Activated CD4-positive, alpha-beta T cell treated with anti-CD3 and anti-CD28 coated beads, Interleukin-2, amount 10 ng/mL, durations not matched to agents 7 days and 5 days (primary cell): ENCODE measurements around the gene GLO1. TPM values are rescaled to one million over a fixed set of nuclear protein-coding genes. Genes with fewer than 3 reads are reported as not detected.

ENCODE experiments used
- CTCF ChIA-PET: fragments of 350-600 bp; sonication (Branson Sonifier 250); formaldehyde crosslinking; loops from one replicate; lab custom pipeline; 2021; ENCODE audit warnings: antibody characterized with exemption; lab: Charles Lee
- POLR2A ChIA-PET: fragments of 350-600 bp; sonication (Branson Sonifier 250); formaldehyde crosslinking; loops from one replicate; lab custom pipeline; 2021; ENCODE audit warnings: antibody characterized with exemption; lab: Charles Lee
- DNase-seq: peaks from one replicate; pipeline ENCODE4 v3.0.0-alpha.2; 2020
- H3K27ac Mint-ChIP-seq: one replicate; pipeline ENCODE4 v1.8.0; 2021; ENCODE audit warnings: mild to moderate bottlenecking, moderate library complexity, mixed read lengths
- H3K27me3 Mint-ChIP-seq: one replicate; pipeline ENCODE4 v1.8.0; 2021; ENCODE audit warnings: mixed read lengths
- H3K36me3 Mint-ChIP-seq: one replicate; pipeline ENCODE4 v1.8.0; 2021; ENCODE audit warnings: low read depth, mixed read lengths
- H3K4me1 Mint-ChIP-seq: one replicate; pipeline ENCODE4 v1.8.0; 2021; ENCODE audit warnings: mixed read lengths
- H3K4me3 Mint-ChIP-seq: one replicate; pipeline ENCODE4 v1.8.0; 2021; ENCODE audit warnings: mild to moderate bottlenecking, moderate library complexity, mixed read lengths
- H3K9me3 Mint-ChIP-seq: one replicate; pipeline ENCODE4 v1.8.0; 2021; ENCODE audit warnings: mixed read lengths
- total RNA-seq, 2 experiments: library from RNA; stranded (reverse); gene quantifications; one replicate each; pipeline ENCODE4 v1.2.3, GENCODE V29; 2021

The GLO1 gene
- total RNA-seq, 2 experiments from 2014 or later = 77.1 to 85.6 TPM

GRCh38 chr6:38722727-38723334 lies 19.9 kb upstream of the GLO1 start:
- Mint-ChIP-seq H3K27ac (no peak overlapping the region), H3K27me3 (peaks cover 26% of the 10 kb centered on the region), H3K4me3 (no peak overlapping the region), H3K4me1 (peaks cover 20% of the 10 kb centered on the region), H3K36me3 (no peaks in the 10 kb centered on the region), H3K9me3 (no peaks in the 10 kb centered on the region)
- DNase-seq = no peak
- CTCF ChIA-PET = no interaction called here
- POLR2A ChIA-PET = no interaction called here

GRCh38 chr6:38722038-38722437 lies 19.1 kb upstream of the GLO1 start:
- Mint-ChIP-seq H3K36me3 (no peaks in the 10 kb centered on the region), H3K9me3 (no peaks in the 10 kb centered on the region), H3K4me1 (peaks cover 17% of the 10 kb centered on the region), H3K27ac (no peak overlapping the region), H3K27me3 (peaks cover 28% of the 10 kb centered on the region), H3K4me3 (no peak overlapping the region)
- DNase-seq = no peak
- POLR2A ChIA-PET = no interaction called here
- CTCF ChIA-PET = interaction anchor here (1.0 kb wide), 1 partner anchor 997 kb away, joined by 3 read pairs; no protein-coding TSS in a partner anchor

GRCh38 chr6:38720295-38720694 lies 17.4 kb upstream of the GLO1 start:
- no peak overlapping the region for H3K4me3 Mint-ChIP-seq
- H3K4me1 Mint-ChIP-seq = peaks cover 10% of the 10 kb centered on the region
- DNase-seq = no peak
- CTCF ChIA-PET = interaction anchor here (0.7 to 1.3 kb wide), 2 partner anchors 314 to 933 kb away, joined by 3 read pairs; no protein-coding TSS in a partner anchor
- H3K27ac Mint-ChIP-seq = no peak overlapping the region
- POLR2A ChIA-PET = no interaction called here
- no peaks in the 10 kb centered on the region for H3K36me3 Mint-ChIP-seq
- no peaks in the 10 kb centered on the region for H3K9me3 Mint-ChIP-seq
- H3K27me3 Mint-ChIP-seq = peaks cover 37% of the 10 kb centered on the region

- POLR2A ChIA-PET = no interaction called here
- peaks cover 37% of the 10 kb centered on the region for H3K27me3 Mint-ChIP-seq
- no peak overlapping the region for H3K27ac Mint-ChIP-seq
- H3K4me3 Mint-ChIP-seq = no peak overlapping the region
- no peaks in the 10 kb centered on the region for H3K9me3 Mint-ChIP-seq
- CTCF ChIA-PET = interaction anchor here (0.6 to 1.3 kb wide), 2 partner anchors 932 to 1063 kb away, joined by 3 read pairs; no protein-coding TSS in a partner anchor
- H3K36me3 Mint-ChIP-seq = no peaks in the 10 kb centered on the region
- peaks cover 13% of the 10 kb centered on the region for H3K4me1 Mint-ChIP-seq
- DNase-seq = no peak
These were observed 16.4 kb upstream of the GLO1 start for GRCh38 chr6:38719358-38719757.

GRCh38 chr6:38716825-38717224 lies 13.9 kb upstream of the GLO1 start:
- H3K9me3 Mint-ChIP-seq = no peaks in the 10 kb centered on the region
- H3K27me3 Mint-ChIP-seq = peaks cover 37% of the 10 kb centered on the region
- no peak overlapping the region for H3K27ac Mint-ChIP-seq
- DNase-seq = no peak
- peaks cover 33% of the 10 kb centered on the region for H3K4me1 Mint-ChIP-seq
- CTCF ChIA-PET = interaction anchor here (1.6 kb wide), 1 partner anchor 11 kb away, joined by 3 read pairs; no protein-coding TSS in a partner anchor
- no peak overlapping the region for H3K4me3 Mint-ChIP-seq
- POLR2A ChIA-PET = no interaction called here
- no peaks in the 10 kb centered on the region for H3K36me3 Mint-ChIP-seq

- POLR2A ChIA-PET = no interaction called here
- peaks cover 28% of the 10 kb centered on the region for H3K27me3 Mint-ChIP-seq
- CTCF ChIA-PET = interaction anchor here (3.2 kb wide), 1 partner anchor 11 kb away, joined by 23 read pairs; the partner anchor contains the start of gene GLO1
- peaks cover 4% of the 10 kb centered on the region for H3K36me3 Mint-ChIP-seq
- DNase-seq = peak; percentile 12
- peak within 1 kb of the TSS; percentile 93 for H3K27ac Mint-ChIP-seq
- H3K9me3 Mint-ChIP-seq = peaks cover 4% of the 10 kb centered on the region
- H3K4me1 Mint-ChIP-seq = peaks cover 38% of the 10 kb centered on the region
- peak within 1 kb of the TSS; percentile 34 for H3K4me3 Mint-ChIP-seq
These were observed 12.2 kb upstream of the GLO1 start, which contains the start of gene DNAH8 for GRCh38 chr6:38715016-38715689. TSS of gene DNAH8 (plus strand) at chr6:38715311. CDS start at chr6:38722810, 7,499 bp downstream.

- no peak for DNase-seq
- POLR2A ChIA-PET = interaction anchor here (0.6 to 0.7 kb wide), 2 partner anchors 142 to 143 kb away, joined by 3 to 4 read pairs; no protein-coding TSS in a partner anchor
- peaks cover 41% of the 10 kb centered on the region for H3K4me1 Mint-ChIP-seq
- peaks cover 6% of the 10 kb centered on the region for H3K36me3 Mint-ChIP-seq
- CTCF ChIA-PET = interaction anchor here (1.2 to 3.2 kb wide), 6 partner anchors 11 to 74 kb away, joined by 3 to 23 read pairs (median 4); partner anchors contain the start of gene GLO1
- peaks cover 7% of the 10 kb centered on the region for H3K9me3 Mint-ChIP-seq
- peaks cover 30% of the 10 kb centered on the region for H3K27me3 Mint-ChIP-seq
- peak overlapping the region; percentile 34 for H3K4me3 Mint-ChIP-seq
- peak overlapping the region; percentile 93 for H3K27ac Mint-ChIP-seq
These were observed 11.5 kb upstream of the GLO1 start for GRCh38 chr6:38714239-38715015.

GRCh38 chr6:38713812-38714211 lies 10.9 kb upstream of the GLO1 start:
- H3K4me1 Mint-ChIP-seq = peaks cover 42% of the 10 kb centered on the region
- peaks cover 29% of the 10 kb centered on the region for H3K27me3 Mint-ChIP-seq
- peak overlapping the region; percentile 0 for H3K4me3 Mint-ChIP-seq
- POLR2A ChIA-PET = interaction anchor here (0.6 to 0.7 kb wide), 2 partner anchors 142 to 144 kb away, joined by 3 to 4 read pairs; no protein-coding TSS in a partner anchor
- H3K9me3 Mint-ChIP-seq = peaks cover 7% of the 10 kb centered on the region
- peak overlapping the region; percentile 93 for H3K27ac Mint-ChIP-seq
- CTCF ChIA-PET = interaction anchor here (1.2 to 3.2 kb wide), 6 partner anchors 10 to 73 kb away, joined by 3 to 23 read pairs (median 4); partner anchors contain the start of gene GLO1
- peak; percentile 79 for DNase-seq
- H3K36me3 Mint-ChIP-seq = peaks cover 6% of the 10 kb centered on the region

- Mint-ChIP-seq H3K27ac (no peak overlapping the region), H3K4me3 (no peak overlapping the region), H3K27me3 (peaks cover 30% of the 10 kb centered on the region), H3K4me1 (peaks cover 26% of the 10 kb centered on the region), H3K36me3 (peaks cover 6% of the 10 kb centered on the region), H3K9me3 (peaks cover 7% of the 10 kb centered on the region)
- CTCF ChIA-PET = no interaction called here
- POLR2A ChIA-PET = no interaction called here
- DNase-seq = no peak
These were observed 5.6 kb upstream of the GLO1 start for GRCh38 chr6:38708496-38708895.

GRCh38 chr6:38705924-38706323 lies 3.0 kb upstream of the GLO1 start:
- Mint-ChIP-seq H3K4me3 (no peak overlapping the region), H3K4me1 (peaks cover 29% of the 10 kb centered on the region), H3K36me3 (peaks cover 19% of the 10 kb centered on the region), H3K27me3 (peaks cover 30% of the 10 kb centered on the region), H3K9me3 (peaks cover 13% of the 10 kb centered on the region), H3K27ac (no peak overlapping the region)
- DNase-seq = no peak
- CTCF ChIA-PET = interaction anchor here (0.6 to 1.2 kb wide), 2 partner anchors 32 to 447 kb away, joined by 3 read pairs; no protein-coding TSS in a partner anchor
- POLR2A ChIA-PET = no interaction called here

- POLR2A ChIA-PET = no interaction called here
These were observed 1.1 kb upstream of the GLO1 start for GRCh38 chr6:38703949-38704590.

GRCh38 chr6:38701551-38701950 lies 1.4 kb downstream of the GLO1 start:
- Mint-ChIP-seq H3K27me3 (peaks cover 3% of the 10 kb centered on the region), H3K9me3 (peaks cover 24% of the 10 kb centered on the region), H3K36me3 (peaks cover 45% of the 10 kb centered on the region), H3K27ac (peak overlapping the region; percentile 89), H3K4me3 (peak overlapping the region; percentile 82), H3K4me1 (peaks cover 47% of the 10 kb centered on the region)
- no peak for DNase-seq
- ChIA-PET CTCF (interaction anchor here (3.9 kb wide), 1 partner anchor 12 kb away, joined by 23 read pairs; the partner anchor contains the start of gene DNAH8), POLR2A (no interaction called here)

More at GRCh38 chr6:38703949-38704590, 1.1 kb upstream of the GLO1 start:
- Mint-ChIP-seq H3K9me3 (peaks cover 20% of the 10 kb centered on the region), H3K27ac (no peak overlapping the region), H3K27me3 (peaks cover 20% of the 10 kb centered on the region), H3K36me3 (peaks cover 33% of the 10 kb centered on the region), H3K4me1 (peaks cover 34% of the 10 kb centered on the region), H3K4me3 (no peak overlapping the region)
- CTCF ChIA-PET = interaction anchor here (3.9 kb wide), 1 partner anchor 10 kb away, joined by 23 read pairs; the partner anchor contains the start of gene DNAH8
- no peak for DNase-seq
